Osteoblast (primary cell): ENCODE results near the gene RAB40A. TPM values are rescaled to one million over a fixed set of nuclear protein-coding genes. Genes with fewer than 3 reads are reported as not detected.

ENCODE experiments used
- DNase-seq: peaks from one replicate; pipeline ENCODE4 v3.0.0; 2011; ENCODE audit warnings: low spot score, mixed read lengths; ENCODE audit not compliant: insufficient read length; ENCODE audit errors: missing footprints
- H2AFZ ChIP-seq: 2 replicates; pipeline ENCODE4 v1.6.0; 2011; ENCODE audit warnings: mild to moderate bottlenecking, low read length
- H3K27ac ChIP-seq: 2 replicates; pipeline ENCODE4 v1.5.1; 2011; ENCODE audit warnings: mild to moderate bottlenecking, low read depth, low read length, moderate library complexity
- H3K27me3 ChIP-seq: 2 replicates; pipeline ENCODE4 v1.6.0; 2012; ENCODE audit warnings: mild to moderate bottlenecking, control low read depth, inconsistent platforms, low read length, moderate library complexity; ENCODE audit not compliant: insufficient read depth
- H3K36me3 ChIP-seq: 2 replicates; pipeline ENCODE4 v1.5.1; 2011; ENCODE audit warnings: mild to moderate bottlenecking, low read length, control low read depth, moderate library complexity; ENCODE audit not compliant: insufficient read depth
- H3K4me1 ChIP-seq: 2 replicates; pipeline ENCODE4 v1.5.1; 2011; ENCODE audit warnings: mild to moderate bottlenecking, low read length, control low read depth, moderate library complexity; ENCODE audit not compliant: insufficient read depth
- H3K4me2 ChIP-seq: 2 replicates; pipeline ENCODE4 v1.6.0; 2011; ENCODE audit warnings: mild to moderate bottlenecking, low read length; ENCODE audit not compliant: insufficient read depth
- H3K4me3 ChIP-seq: fragments of 200-600 bp; sonication (generic); 3 replicates; pipeline ENCODE4 v1.5.1; 2012; ENCODE audit warnings: mild to moderate bottlenecking, low read length, inconsistent platforms; ENCODE audit not compliant: insufficient read depth
- H3K79me2 ChIP-seq: 2 replicates; pipeline ENCODE4 v1.6.0; 2012; ENCODE audit warnings: mild to moderate bottlenecking, low read length, control low read depth, inconsistent platforms; ENCODE audit not compliant: insufficient read depth
- H3K9me3 ChIP-seq: 2 replicates; pipeline ENCODE4 v1.5.1; 2011; ENCODE audit warnings: low read depth, low read length, control low read depth
- H4K20me1 ChIP-seq: 2 replicates; pipeline ENCODE4 v1.6.0; 2012; ENCODE audit warnings: mild to moderate bottlenecking, low read length, control low read depth; ENCODE audit not compliant: insufficient read depth
- CTCF ChIP-seq: IDR thresholded peaks from 2 replicates; pipeline ENCODE4 v1.5.1; 2011; ENCODE audit warnings: mild to moderate bottlenecking, low read depth, low read length, moderate library complexity; ENCODE audit errors: extremely low read depth
- total RNA-seq: library from RNA; depleted of rRNA; stranded (reverse); fragments of >200 nt; gene quantifications from 2 replicates; pipeline ENCODE4 v1.2.3, GENCODE V29; 2012

Gene RAB40A
- total RNA-seq, 1 donor: under 0.01 TPM

GRCh38 chrX:103488332-103488731 lies 31.0 kb downstream of the RAB40A start:
- peak; percentile 54 for TF ChIP-seq CTCF
- Histone ChIP-seq H3K79me2 (no peaks in the 10 kb centered on the region), H3K9me3 (no peaks in the 10 kb centered on the region), H2AFZ (no peak overlapping the region), H3K4me3 (no peak overlapping the region), H4K20me1 (no peaks in the 10 kb centered on the region), H3K4me2 (no peak overlapping the region), H3K27me3 (peaks cover 4% of the 10 kb centered on the region), H3K36me3 (no peaks in the 10 kb centered on the region), H3K4me1 (no peaks in the 10 kb centered on the region), H3K27ac (no peak overlapping the region)
- DNase-seq: peak; percentile 65

GRCh38 chrX:103483720-103484119 lies 35.6 kb downstream of the RAB40A start:
- Histone ChIP-seq H3K36me3 (no peaks in the 10 kb centered on the region), H3K4me1 (no peaks in the 10 kb centered on the region), H2AFZ (no peak overlapping the region), H3K4me2 (no peak overlapping the region), H3K27me3 (peaks cover 4% of the 10 kb centered on the region), H3K79me2 (no peaks in the 10 kb centered on the region), H4K20me1 (no peaks in the 10 kb centered on the region), H3K27ac (no peak overlapping the region), H3K9me3 (no peaks in the 10 kb centered on the region), H3K4me3 (no peak overlapping the region)
- TF ChIP-seq CTCF: no peak
- DNase-seq: no peak

- H3K4me3 ChIP-seq: no peak overlapping the region
- no peaks in the 10 kb centered on the region for H3K36me3 ChIP-seq
- no peak for TF ChIP-seq CTCF
- no peaks in the 10 kb centered on the region for H3K4me1 ChIP-seq
- no peak overlapping the region for H2AFZ ChIP-seq
- no peak for DNase-seq
- no peaks in the 10 kb centered on the region for H4K20me1 ChIP-seq
- no peak overlapping the region for H3K4me2 ChIP-seq
- no peaks in the 10 kb centered on the region for H3K9me3 ChIP-seq
- H3K27ac ChIP-seq: no peak overlapping the region
- no peaks in the 10 kb centered on the region for H3K79me2 ChIP-seq
- H3K27me3 ChIP-seq: no peaks in the 10 kb centered on the region
Measured at GRCh38 chrX:103480526-103480925, 38.8 kb downstream of the RAB40A start.

GRCh38 chrX:103477496-103477895 lies 41.8 kb downstream of the RAB40A start:
- no peak overlapping the region for H3K4me2 ChIP-seq
- H3K4me1 ChIP-seq: no peaks in the 10 kb centered on the region
- no peak overlapping the region for H3K4me3 ChIP-seq
- H3K36me3 ChIP-seq: no peaks in the 10 kb centered on the region
- H3K27me3 ChIP-seq: no peaks in the 10 kb centered on the region
- no peaks in the 10 kb centered on the region for H4K20me1 ChIP-seq
- no peak for DNase-seq
- no peaks in the 10 kb centered on the region for H3K79me2 ChIP-seq
- no peak overlapping the region for H3K27ac ChIP-seq
- no peak for TF ChIP-seq CTCF
- H3K9me3 ChIP-seq: no peaks in the 10 kb centered on the region
- H2AFZ ChIP-seq: no peak overlapping the region
